CD4-positive, alpha-beta memory T cell (primary cell): ENCODE data around the gene ANTXRL. TPM values are rescaled to one million over a fixed set of nuclear protein-coding genes. Genes with fewer than 3 reads are reported as not detected.
"Not testable (repeated sequence)": the region's sequence is repeated elsewhere in the genome, so short reads cannot be mapped to it uniquely, and the experiment has no call there.

Experiments used
- CTCF ChIA-PET: fragments of 350-600 bp; sonication (Branson Sonifier 250); formaldehyde crosslinking; loops from one replicate; lab custom pipeline; 2021; ENCODE audit warnings: inconsistent platforms; ENCODE audit not compliant: partially characterized antibody; lab: Charles Lee
- POLR2A ChIA-PET: fragments of 350-600 bp; sonication (Branson Sonifier 250); formaldehyde crosslinking; loops from one replicate; lab custom pipeline; 2021; ENCODE audit not compliant: partially characterized antibody; lab: Charles Lee
- DNase-seq, 5 donors: peaks; one replicate each; pipeline versions ENCODE4 v3.0.0 to v3.0.0-alpha.2; 2020 to 2022; ENCODE audit warnings: mixed read lengths in 1 of 5
- H3K27ac ChIP-seq: one replicate; pipeline ENCODE4 v1.7.0; 2013; ENCODE audit warnings: low read depth, low read length
- H3K27me3 ChIP-seq: 2 replicates; pipeline ENCODE4 v1.7.0; 2013; ENCODE audit warnings: mild to moderate bottlenecking, low read length, moderate library complexity; ENCODE audit not compliant: insufficient read depth
- H3K36me3 ChIP-seq: 2 replicates; pipeline ENCODE4 v1.7.0; 2013; ENCODE audit warnings: mild to moderate bottlenecking, low read length, moderate library complexity; ENCODE audit not compliant: insufficient read depth
- H3K4me1 ChIP-seq: 2 replicates; pipeline ENCODE4 v1.7.0; 2013; ENCODE audit warnings: mild to moderate bottlenecking, low read length, moderate library complexity; ENCODE audit not compliant: insufficient read depth
- H3K4me3 ChIP-seq, 2 donors: one replicate each; pipeline ENCODE4 v1.7.0; 2013; ENCODE audit warnings: low read length in 2 of 2, mild to moderate bottlenecking in 1 of 2
- H3K9me3 ChIP-seq, 2 donors: one replicate each; pipeline ENCODE4 v1.7.0; 2013; ENCODE audit warnings: low read length in 2 of 2, control low read depth in 1 of 2; ENCODE audit not compliant: control insufficient read depth in 1 of 2
- H3K27ac Mint-ChIP-seq, 7 donors: one replicate each; pipeline ENCODE4 v1.8.0; 2020 to 2021; ENCODE audit warnings: mixed read lengths in 7 of 7, mild to moderate bottlenecking in 6 of 7, inconsistent platforms in 3 of 7, moderate library complexity in 3 of 7
- H3K27me3 Mint-ChIP-seq, 2 donors: one replicate each; pipeline ENCODE4 v1.8.0; 2020 to 2021; ENCODE audit warnings: mixed read lengths in 2 of 2
- H3K36me3 Mint-ChIP-seq, 2 donors: one replicate each; pipeline ENCODE4 v1.8.0; 2020 to 2021; ENCODE audit warnings: mixed read lengths in 2 of 2, inconsistent platforms in 1 of 2, mild to moderate bottlenecking in 1 of 2
- H3K4me1 Mint-ChIP-seq, 4 donors: one replicate each; pipeline ENCODE4 v1.8.0; 2020 to 2021; ENCODE audit warnings: mixed read lengths in 4 of 4, mild to moderate bottlenecking in 1 of 4
- H3K4me3 Mint-ChIP-seq, 8 donors: one replicate each; pipeline ENCODE4 v1.8.0; 2020 to 2021; ENCODE audit warnings: mixed read lengths in 8 of 8, mild to moderate bottlenecking in 7 of 8, moderate library complexity in 6 of 8, inconsistent platforms in 3 of 8
- H3K9me3 Mint-ChIP-seq, 8 donors: one replicate each; pipeline ENCODE4 v1.8.0; 2020 to 2021; ENCODE audit warnings: mixed read lengths in 8 of 8, mild to moderate bottlenecking in 5 of 8, inconsistent platforms in 3 of 8, moderate library complexity in 1 of 8
- intact Hi-C: fragments of 100-400 bp; cut with micrococcal nuclease; formaldehyde crosslinking; loops from one replicate; pipeline ENCODE4 v1.15.1; 2023
- polyA plus RNA-seq, 2 donors: library from polyadenylated mRNA; unstranded; fragments of 300-500 nt; fragmentation: Illumina TruSeq; gene quantifications; one replicate each; pipeline ENCODE4 v1.2.3, GENCODE V29; 2021
- total RNA-seq, 2 experiments: library from RNA; stranded (reverse); gene quantifications; one replicate each; pipeline ENCODE4 v1.2.3, GENCODE V29; 2021

Gene ANTXRL
- total and polyA plus RNA-seq, 4 experiments from 2014 or later: not detected

DNA sequence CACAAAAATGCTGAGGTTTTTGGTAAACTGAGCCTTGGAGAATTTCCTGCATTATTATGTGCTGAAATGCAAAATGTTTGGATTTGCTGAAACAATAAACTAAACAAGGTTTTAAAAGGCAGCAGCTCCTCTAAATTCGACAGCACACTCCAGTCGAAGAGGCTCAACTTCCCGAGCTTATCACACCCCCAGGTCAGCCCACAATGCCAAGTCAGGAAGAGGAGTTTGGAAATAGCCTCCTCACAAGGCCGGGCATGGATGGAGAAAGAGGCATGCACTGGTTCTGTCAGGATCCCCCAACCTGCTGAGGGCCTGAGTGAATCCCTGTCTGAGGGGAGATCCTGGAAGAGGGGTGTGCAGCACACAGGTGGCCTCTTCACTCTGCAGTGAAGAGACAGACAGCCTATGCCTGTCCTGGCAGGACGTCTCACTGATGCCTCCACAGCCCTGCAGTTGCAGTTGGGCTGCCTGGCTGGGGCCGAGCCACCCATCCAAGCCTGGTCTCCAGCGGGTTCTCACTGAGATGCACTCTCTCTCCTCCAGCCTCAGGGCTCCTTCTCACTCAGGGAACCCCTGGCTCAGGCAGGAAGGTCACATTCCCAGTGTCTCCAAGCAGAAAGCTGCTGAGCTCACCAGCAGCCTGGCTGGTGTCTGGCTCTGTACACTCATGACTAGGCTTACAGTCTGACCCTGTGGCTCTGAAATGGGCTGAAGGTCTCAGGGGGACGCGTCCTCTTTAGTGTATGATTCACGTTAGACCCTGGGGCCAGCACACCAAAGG, 40.2 kb upstream of the ANTXRL start:
- peaks cover 45 to 75% of the 10 kb centered on the region in 2 donors for H3K36me3 Mint-ChIP-seq
- H3K27me3 ChIP-seq, H3K4me3 Mint-ChIP-seq, H3K4me1 ChIP-seq, POLR2A ChIA-PET, H3K27ac ChIP-seq, H3K4me3 ChIP-seq, H3K9me3 ChIP-seq, H3K27me3 Mint-ChIP-seq, intact Hi-C loops, CTCF ChIA-PET, DNase-seq: not testable (repeated sequence)
- H3K9me3 Mint-ChIP-seq: peaks cover 0 to 25% (median 13%) of the 10 kb centered on the region in 8 donors
- H3K4me1 Mint-ChIP-seq: peaks cover 12 to 21% (median 14%) of the 10 kb centered on the region in 4 donors
- peaks cover 21% of the 10 kb centered on the region for H3K36me3 ChIP-seq
- peak overlapping the region in 4 of 7 donors; percentile 3 to 48 (median 34) for H3K27ac Mint-ChIP-seq

GRCh38 chr10:46247181-46247475, 39.7 kb upstream of the ANTXRL start:
- H3K27ac Mint-ChIP-seq: peak overlapping the region in 3 of 7 donors; percentile 3 to 36 (median 31)
- no peak for DNase-seq
- no peak overlapping the region for H3K27ac ChIP-seq
- H3K36me3 Mint-ChIP-seq: peaks cover 40 to 73% of the 10 kb centered on the region in 2 donors
- peaks cover 0 to 20% (median 11%) of the 10 kb centered on the region in 8 donors for H3K9me3 Mint-ChIP-seq
- intact Hi-C loops: no loop called here
- no peaks in the 10 kb centered on the region for H3K9me3 ChIP-seq
- H3K36me3 ChIP-seq: peaks cover 26% of the 10 kb centered on the region
- H3K4me1 Mint-ChIP-seq: peaks cover 12 to 21% (median 14%) of the 10 kb centered on the region in 4 donors
- H3K27me3 ChIP-seq: no peaks in the 10 kb centered on the region
- no peaks in the 10 kb centered on the region for H3K27me3 Mint-ChIP-seq
- no peaks in the 10 kb centered on the region for H3K4me1 ChIP-seq
- H3K4me3 Mint-ChIP-seq: no peak overlapping the region
- CTCF ChIA-PET: no interaction called here
- POLR2A ChIA-PET: no interaction called here
- no peak overlapping the region for H3K4me3 ChIP-seq

DNA sequence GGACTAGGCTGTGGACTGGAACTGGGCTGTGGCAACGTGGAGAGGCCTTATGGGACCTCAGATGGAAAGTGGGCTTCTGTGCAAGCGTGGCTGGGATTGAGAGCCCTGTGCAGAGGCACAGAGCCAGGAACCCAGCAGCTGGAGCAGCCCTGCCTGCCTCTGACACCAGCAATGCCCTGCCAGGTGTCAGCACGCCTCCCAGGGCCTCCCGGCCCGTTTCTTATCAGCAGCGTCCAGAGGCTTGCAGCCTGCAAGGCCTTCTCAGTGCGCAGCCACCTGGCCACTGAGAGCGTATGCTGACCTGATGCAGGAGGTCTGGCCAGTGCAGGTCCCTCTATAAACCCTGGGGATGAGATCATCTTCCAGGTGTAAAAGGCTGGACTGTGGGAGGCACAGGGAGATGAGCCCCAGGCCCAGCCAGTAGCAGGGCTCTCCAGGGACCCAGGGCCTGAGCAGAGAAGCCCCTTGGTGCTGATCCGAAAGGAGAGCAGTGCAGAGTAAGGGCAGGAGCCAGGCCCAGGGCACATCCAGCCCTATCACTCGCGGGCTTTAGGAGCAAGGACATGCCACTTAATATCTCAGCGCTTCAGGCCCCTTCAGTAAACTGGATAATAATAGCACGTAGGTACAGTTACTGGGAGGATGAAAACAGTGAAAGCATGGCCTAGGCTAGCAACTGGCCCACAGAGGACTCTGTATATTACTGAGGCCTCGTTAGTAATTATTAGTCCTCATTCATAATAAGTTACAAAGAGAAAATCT, 38.8 kb upstream of the ANTXRL start:
- Histone ChIP-seq H3K4me1 (no peaks in the 10 kb centered on the region), H3K27me3 (no peaks in the 10 kb centered on the region), H3K27ac (no peak overlapping the region), H3K9me3 (no peaks in the 10 kb centered on the region), H3K4me3 (no peak overlapping the region), H3K36me3 (peaks cover 32% of the 10 kb centered on the region)
- Mint-ChIP-seq H3K27ac (peak overlapping the region in 3 of 7 donors; percentile 53 to 63 (median 61)), H3K27me3 (no peaks in the 10 kb centered on the region), H3K36me3 (peaks cover 31 to 67% of the 10 kb centered on the region in 2 donors), H3K4me3 (no peak overlapping the region), H3K4me1 (peaks cover 12 to 21% (median 14%) of the 10 kb centered on the region in 4 donors), H3K9me3 (peaks cover 0 to 11% (median 4%) of the 10 kb centered on the region in 8 donors)
- ChIA-PET CTCF (no interaction called here), POLR2A (no interaction called here)
- DNase-seq: peak in 1 of 5 donors; percentile 4
- intact Hi-C loops: no loop called here

GRCh38 chr10:46248651-46249146, 38.1 kb upstream of the ANTXRL start:
- H3K9me3 Mint-ChIP-seq: peaks cover 0 to 4% (median under 1%) of the 10 kb centered on the region in 8 donors
- ChIA-PET POLR2A (no interaction called here), CTCF (no interaction called here)
- no peak overlapping the region for H3K4me3 Mint-ChIP-seq
- peak in 1 of 5 donors; percentile 8 for DNase-seq
- no peaks in the 10 kb centered on the region for H3K27me3 Mint-ChIP-seq
- intact Hi-C loops: no loop called here
- Histone ChIP-seq H3K4me3 (no peak overlapping the region), H3K27me3 (no peaks in the 10 kb centered on the region), H3K36me3 (peaks cover 39% of the 10 kb centered on the region), H3K4me1 (no peaks in the 10 kb centered on the region), H3K27ac (no peak overlapping the region), H3K9me3 (no peaks in the 10 kb centered on the region)
- peaks cover 24 to 65% of the 10 kb centered on the region in 2 donors for H3K36me3 Mint-ChIP-seq
- H3K27ac Mint-ChIP-seq: peak overlapping the region in 1 of 7 donors; percentile 61
- peaks cover 9 to 17% (median 11%) of the 10 kb centered on the region in 4 donors for H3K4me1 Mint-ChIP-seq

DNA sequence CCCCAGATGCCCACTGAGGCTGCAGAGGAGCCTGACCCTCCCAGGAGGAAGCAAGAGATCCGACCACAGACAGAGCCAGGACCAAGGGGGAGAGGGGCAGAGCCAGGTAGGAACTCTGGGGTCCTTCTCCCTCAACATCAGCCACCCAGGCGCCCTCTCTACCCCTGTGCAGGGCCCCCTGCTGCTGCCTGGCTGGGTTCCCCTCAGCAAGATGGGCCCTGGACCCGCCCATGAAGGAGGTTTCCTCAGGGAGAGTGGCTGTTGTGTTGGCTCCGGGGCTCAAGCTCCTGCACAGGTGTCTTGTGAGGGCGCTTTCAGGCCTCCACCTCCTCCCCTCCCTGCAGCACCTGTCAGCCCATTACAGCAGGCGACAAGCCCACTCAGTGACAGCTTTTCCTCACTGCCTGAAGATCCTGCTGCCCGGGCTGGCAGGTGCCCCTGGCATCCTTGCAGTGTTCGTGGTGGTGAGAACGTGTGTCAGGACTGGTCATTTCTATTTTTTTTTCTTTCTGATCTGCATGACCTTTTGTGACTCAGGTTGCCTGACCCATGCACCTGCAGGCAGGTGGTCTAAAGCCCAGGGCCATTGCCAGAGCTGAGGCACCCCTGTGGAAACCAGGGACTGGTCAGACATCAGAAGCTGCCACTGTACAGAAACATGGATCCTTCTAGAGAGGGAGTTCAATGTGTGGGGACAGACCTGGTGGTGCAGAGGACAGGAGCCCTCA, 37.0 kb upstream of the ANTXRL start:
- H3K27ac Mint-ChIP-seq: peak overlapping the region in 1 of 7 donors; percentile 47
- intact Hi-C loops, H3K4me1 ChIP-seq, H3K4me3 ChIP-seq, POLR2A ChIA-PET, CTCF ChIA-PET, H3K4me3 Mint-ChIP-seq, H3K27ac ChIP-seq, H3K27me3 Mint-ChIP-seq, H3K27me3 ChIP-seq, H3K9me3 Mint-ChIP-seq, H3K9me3 ChIP-seq: not testable (repeated sequence)
- peak in 1 of 5 donors; percentile 15 for DNase-seq
- peaks cover 13 to 60% of the 10 kb centered on the region in 2 donors for H3K36me3 Mint-ChIP-seq
- peaks cover 3 to 14% (median 6%) of the 10 kb centered on the region in 4 donors for H3K4me1 Mint-ChIP-seq
- H3K36me3 ChIP-seq: peaks cover 47% of the 10 kb centered on the region

GRCh38 chr10:46250481-46250880, 36.3 kb upstream of the ANTXRL start:
- no peak for DNase-seq
- no peaks in the 10 kb centered on the region for H3K9me3 Mint-ChIP-seq
- H3K27ac Mint-ChIP-seq: no peak overlapping the region
- Histone ChIP-seq H3K4me1 (no peaks in the 10 kb centered on the region), H3K9me3 (no peaks in the 10 kb centered on the region), H3K27me3 (no peaks in the 10 kb centered on the region), H3K36me3 (peaks cover 50% of the 10 kb centered on the region), H3K27ac (no peak overlapping the region), H3K4me3 (no peak overlapping the region)
- peaks cover 4 to 17% (median 9%) of the 10 kb centered on the region in 4 donors for H3K4me1 Mint-ChIP-seq
- no peaks in the 10 kb centered on the region for H3K27me3 Mint-ChIP-seq
- intact Hi-C loops: no loop called here
- peaks cover 6 to 59% of the 10 kb centered on the region in 2 donors for H3K36me3 Mint-ChIP-seq
- H3K4me3 Mint-ChIP-seq: no peak overlapping the region
- POLR2A ChIA-PET: no interaction called here
- CTCF ChIA-PET: no interaction called here
